ENCODE data around the gene C4BPA.

DNA sequence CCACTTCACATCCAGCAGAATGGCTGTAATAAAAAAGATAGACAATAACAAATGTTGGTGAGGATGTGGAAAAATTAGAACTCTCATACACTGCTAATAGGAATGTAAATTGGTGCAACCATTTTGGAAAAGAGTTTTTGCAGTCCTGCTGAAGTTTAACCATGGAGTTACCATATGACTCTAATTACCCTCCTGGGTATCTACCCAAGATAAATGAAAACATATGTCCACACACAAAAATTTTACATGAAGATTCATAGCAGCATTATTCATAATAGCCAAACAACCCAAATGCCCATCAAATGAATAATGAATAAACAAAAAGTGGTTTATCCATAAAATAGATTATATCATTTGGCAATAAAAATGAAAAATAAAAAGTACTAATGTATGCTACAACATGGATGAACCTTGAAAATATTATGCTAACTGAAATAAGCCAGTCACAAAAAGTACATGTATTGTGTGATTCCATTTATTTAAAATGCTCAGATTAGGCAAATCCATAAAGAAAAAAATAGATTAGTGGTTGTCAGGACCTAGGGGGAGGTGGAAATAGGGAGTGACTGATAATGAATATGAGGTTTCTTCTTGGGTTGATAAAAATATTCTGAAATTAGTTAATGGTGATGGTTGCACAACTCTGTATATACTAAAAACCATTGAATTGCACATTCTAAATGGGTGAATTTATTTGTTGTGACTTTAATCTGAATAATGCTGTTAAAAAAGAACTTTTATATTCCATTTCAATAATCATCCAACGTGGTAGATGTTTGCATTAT lies 26.4 kb downstream of the C4BPA start:
- TF ChIP-seq ZC3H11A (IDR thresholded peaks at IDR 0.05) (no peak), ESRRA (IDR thresholded peaks at IDR 0.05; ENCODE audit: borderline replicate concordance, low read length) (no peak), RNF2 (IDR thresholded peaks at IDR 0.05; ENCODE audit: borderline replicate concordance, low read depth) (no peak), EP300 (IDR thresholded peaks at IDR 0.05) (no peak), RCOR1 (IDR thresholded peaks at IDR 0.05; ENCODE audit: low read depth, low read length) (no peak), POLR2A (IDR thresholded peaks at IDR 0.05; ENCODE audit: low read length) (no peak), CBX8 (IDR thresholded peaks at IDR 0.05) (no peak), MYC (IDR thresholded peaks at IDR 0.05; ENCODE audit: borderline replicate concordance, low read length) (no peak), BHLHE40 (IDR thresholded peaks at IDR 0.05; ENCODE audit: low read depth, low read length) (no peak), CEBPB (IDR thresholded peaks at IDR 0.05) (no peak), PHF8 (IDR thresholded peaks at IDR 0.05; ENCODE audit: borderline replicate concordance, low read depth) (no peak)
- TF ChIP-seq, protein P1, sequence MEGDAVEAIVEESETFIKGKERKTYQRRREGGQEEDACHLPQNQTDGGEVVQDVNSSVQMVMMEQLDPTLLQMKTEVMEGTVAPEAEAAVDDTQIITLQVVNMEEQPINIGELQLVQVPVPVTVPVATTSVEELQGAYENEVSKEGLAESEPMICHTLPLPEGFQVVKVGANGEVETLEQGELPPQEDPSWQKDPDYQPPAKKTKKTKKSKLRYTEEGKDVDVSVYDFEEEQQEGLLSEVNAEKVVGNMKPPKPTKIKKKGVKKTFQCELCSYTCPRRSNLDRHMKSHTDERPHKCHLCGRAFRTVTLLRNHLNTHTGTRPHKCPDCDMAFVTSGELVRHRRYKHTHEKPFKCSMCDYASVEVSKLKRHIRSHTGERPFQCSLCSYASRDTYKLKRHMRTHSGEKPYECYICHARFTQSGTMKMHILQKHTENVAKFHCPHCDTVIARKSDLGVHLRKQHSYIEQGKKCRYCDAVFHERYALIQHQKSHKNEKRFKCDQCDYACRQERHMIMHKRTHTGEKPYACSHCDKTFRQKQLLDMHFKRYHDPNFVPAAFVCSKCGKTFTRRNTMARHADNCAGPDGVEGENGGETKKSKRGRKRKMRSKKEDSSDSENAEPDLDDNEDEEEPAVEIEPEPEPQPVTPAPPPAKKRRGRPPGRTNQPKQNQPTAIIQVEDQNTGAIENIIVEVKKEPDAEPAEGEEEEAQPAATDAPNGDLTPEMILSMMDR (IDR thresholded peaks at IDR 0.05) = no peak
- TF ChIP-seq, protein P2, sequence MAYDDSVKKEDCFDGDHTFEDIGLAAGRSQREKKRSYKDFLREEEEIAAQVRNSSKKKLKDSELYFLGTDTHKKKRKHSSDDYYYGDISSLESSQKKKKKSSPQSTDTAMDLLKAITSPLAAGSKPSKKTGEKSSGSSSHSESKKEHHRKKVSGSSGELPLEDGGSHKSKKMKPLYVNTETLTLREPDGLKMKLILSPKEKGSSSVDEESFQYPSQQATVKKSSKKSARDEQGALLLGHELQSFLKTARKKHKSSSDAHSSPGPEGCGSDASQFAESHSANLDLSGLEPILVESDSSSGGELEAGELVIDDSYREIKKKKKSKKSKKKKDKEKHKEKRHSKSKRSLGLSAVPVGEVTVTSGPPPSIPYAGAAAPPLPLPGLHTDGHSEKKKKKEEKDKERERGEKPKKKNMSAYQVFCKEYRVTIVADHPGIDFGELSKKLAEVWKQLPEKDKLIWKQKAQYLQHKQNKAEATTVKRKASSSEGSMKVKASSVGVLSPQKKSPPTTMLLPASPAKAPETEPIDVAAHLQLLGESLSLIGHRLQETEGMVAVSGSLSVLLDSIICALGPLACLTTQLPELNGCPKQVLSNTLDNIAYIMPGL (CRISPR knock-in tag; IDR thresholded peaks at IDR 0.05; ENCODE audit: borderline replicate concordance) = no peak
- TF ChIP-seq, protein P3, sequence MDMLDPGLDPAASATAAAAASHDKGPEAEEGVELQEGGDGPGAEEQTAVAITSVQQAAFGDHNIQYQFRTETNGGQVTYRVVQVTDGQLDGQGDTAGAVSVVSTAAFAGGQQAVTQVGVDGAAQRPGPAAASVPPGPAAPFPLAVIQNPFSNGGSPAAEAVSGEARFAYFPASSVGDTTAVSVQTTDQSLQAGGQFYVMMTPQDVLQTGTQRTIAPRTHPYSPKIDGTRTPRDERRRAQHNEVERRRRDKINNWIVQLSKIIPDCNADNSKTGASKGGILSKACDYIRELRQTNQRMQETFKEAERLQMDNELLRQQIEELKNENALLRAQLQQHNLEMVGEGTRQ (IDR thresholded peaks at IDR 0.05) = no peak
